ENCODE measurements around the gene YY1.

The YY1 gene

GRCh38 chr14:100211366-100211765 lies 27.6 kb upstream of the YY1 start:
- no peak for TF ChIP-seq CTCF (conservative IDR thresholded peaks at IDR 0.05)
- no peak overlapping the region for H3K27ac ChIP-seq

- TF ChIP-seq CTCF (conservative IDR thresholded peaks at IDR 0.05) = no peak
Measured at GRCh38 chr14:100211893-100212292, 27.1 kb upstream of the YY1 start.

GRCh38 chr14:100212476-100213333 lies 26.2 kb upstream of the YY1 start:
- H3K27ac ChIP-seq = peak overlapping the region; percentile 97; the same call in 1 of the 2 replicates

More at GRCh38 chr14:100211893-100212292, 27.1 kb upstream of the YY1 start:
- no peak overlapping the region for H3K27ac ChIP-seq

GRCh38 chr14:100213587-100213955 lies 25.4 kb upstream of the YY1 start:
- peak overlapping the region; percentile 97 for H3K27ac ChIP-seq
- TF ChIP-seq CTCF (conservative IDR thresholded peaks at IDR 0.05) = no peak

More at GRCh38 chr14:100212476-100213333, 26.2 kb upstream of the YY1 start:
- TF ChIP-seq CTCF (conservative IDR thresholded peaks at IDR 0.05) = no peak

- TF ChIP-seq CTCF (conservative IDR thresholded peaks at IDR 0.05) = no peak
- peak overlapping the region; percentile 97 for H3K27ac ChIP-seq
Measured at GRCh38 chr14:100213956-100214769, 24.8 kb upstream of the YY1 start.

- no peak for TF ChIP-seq CTCF (conservative IDR thresholded peaks at IDR 0.05)
- peak overlapping the region; percentile 97 for H3K27ac ChIP-seq
Measured at GRCh38 chr14:100214770-100215083, 24.2 kb upstream of the YY1 start.

GRCh38 chr14:100215330-100215885 lies 23.5 kb upstream of the YY1 start:
- TF ChIP-seq CTCF (conservative IDR thresholded peaks at IDR 0.05) = no peak

More at GRCh38 chr14:100215330-100215885, 23.5 kb upstream of the YY1 start:
- H3K27ac ChIP-seq = peak overlapping the region; percentile 97

Data from VCaP (cell line).